Body of pancreas (tissue), 4 donors: ENCODE data around the gene WT1.

Experiments
- CTCF ChIP-seq, 7 experiments: fragments of 450-650 bp in 4 of 7; fragments of 200-600 bp in 3 of 7; sonication (generic) in 3 of 7; IDR thresholded peaks; one replicate each; pipeline ENCODE4 v1.5.1; 2016 to 2019; ENCODE audit warnings: antibody characterized with exemption in 7 of 7
- POLR2A ChIP-seq, 3 donors: fragments of 450-650 bp; IDR thresholded peaks; one replicate each; pipeline ENCODE4 v1.6.1; 2016; ENCODE audit warnings: antibody characterized with exemption in 3 of 3, mild to moderate bottlenecking in 2 of 3

DNA sequence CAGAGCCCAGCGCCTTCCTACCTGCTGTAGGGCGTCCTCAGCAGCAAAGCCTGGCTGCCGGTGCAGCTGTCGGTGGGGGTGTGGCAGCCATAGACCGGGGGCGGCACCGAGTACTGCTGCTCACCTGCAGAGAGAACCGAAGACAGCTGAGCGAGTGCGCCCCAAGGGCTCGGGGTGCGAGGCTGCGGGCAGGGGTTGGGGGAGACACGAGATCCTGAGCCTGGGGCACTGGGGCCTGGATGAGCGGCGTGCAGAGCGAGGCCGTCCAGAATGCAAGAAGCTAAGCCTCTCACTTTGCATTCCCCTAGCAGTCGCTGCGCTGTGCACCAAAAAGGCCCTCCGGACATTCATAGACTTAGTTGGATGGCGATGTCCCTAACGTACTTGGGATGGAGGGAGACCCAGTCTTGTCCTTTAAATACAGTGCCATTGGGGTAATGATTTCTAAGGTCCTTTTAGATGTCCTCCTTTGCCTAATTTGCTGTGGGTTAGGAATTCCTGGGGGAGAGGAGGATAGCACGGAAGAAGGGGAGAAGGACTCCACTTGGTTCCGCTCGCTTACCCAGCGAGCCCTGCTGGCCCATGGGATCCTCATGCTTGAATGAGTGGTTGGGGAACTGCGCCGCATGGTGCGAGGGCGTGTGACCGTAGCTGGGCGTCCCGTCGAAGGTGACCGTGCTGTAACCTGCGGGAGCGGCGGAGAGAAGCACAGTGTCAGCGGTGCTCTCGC is 7.2 kb downstream of the WT1 start:
- no peak for TF ChIP-seq CTCF (IDR thresholded peaks at IDR 0.05)
- no peak for TF ChIP-seq POLR2A (IDR thresholded peaks at IDR 0.05)
